ENCODE data around the gene SRBD1. TPM values are rescaled to one million over a fixed set of nuclear protein-coding genes. Genes with fewer than 3 reads are reported as not detected.

SRBD1 gene
- total RNA-seq, 1 experiment from 2014 or later: 14.1 TPM

GRCh38 chr2:45554742-45555140 is 56.3 kb downstream of the SRBD1 start:
- DNase-seq (ENCODE audit: extremely low read depth, low read depth): no peak

GRCh38 chr2:45554073-45554741 is 56.9 kb downstream of the SRBD1 start:
- DNase-seq (ENCODE audit: extremely low read depth, low read depth): no peak

GRCh38 chr2:45551862-45552261 is 59.2 kb downstream of the SRBD1 start:
- DNase-seq (ENCODE audit: extremely low read depth, low read depth): no peak

GRCh38 chr2:45545943-45546342 is 65.1 kb downstream of the SRBD1 start:
- DNase-seq (ENCODE audit: extremely low read depth, low read depth): no peak

GRCh38 chr2:45543257-45543656 is 67.8 kb downstream of the SRBD1 start:
- no peak for DNase-seq (ENCODE audit: extremely low read depth, low read depth)

- no peak for DNase-seq (ENCODE audit: extremely low read depth, low read depth)
These were observed 69.1 kb downstream of the SRBD1 start for GRCh38 chr2:45542013-45542412.

GRCh38 chr2:45541450-45541849 is 69.6 kb downstream of the SRBD1 start:
- no peak for DNase-seq (ENCODE audit: extremely low read depth, low read depth)

GRCh38 chr2:45540942-45541341 is 70.1 kb downstream of the SRBD1 start:
- no peak for DNase-seq (ENCODE audit: extremely low read depth, low read depth)

GRCh38 chr2:45533771-45534170 is 77.3 kb downstream of the SRBD1 start:
- DNase-seq (ENCODE audit: extremely low read depth, low read depth): no peak

GRCh38 chr2:45532181-45532580 is 78.9 kb downstream of the SRBD1 start:
- DNase-seq (ENCODE audit: extremely low read depth, low read depth): no peak

GRCh38 chr2:45524016-45524415 is 87.1 kb downstream of the SRBD1 start:
- DNase-seq (ENCODE audit: extremely low read depth, low read depth): no peak

GRCh38 chr2:45518546-45518945 is 92.5 kb downstream of the SRBD1 start:
- DNase-seq (ENCODE audit: extremely low read depth, low read depth): no peak

GRCh38 chr2:45510701-45511420 is 100.2 kb downstream of the SRBD1 start:
- DNase-seq (ENCODE audit: extremely low read depth, low read depth): no peak

- no peak for DNase-seq (ENCODE audit: extremely low read depth, low read depth)
These were observed 104.3 kb downstream of the SRBD1 start for GRCh38 chr2:45506756-45507155.

GRCh38 chr2:45505138-45505537 is 105.9 kb downstream of the SRBD1 start:
- DNase-seq (ENCODE audit: extremely low read depth, low read depth): no peak

GRCh38 chr2:45498661-45499550 is 112.2 kb downstream of the SRBD1 start:
- DNase-seq (ENCODE audit: extremely low read depth, low read depth): no peak

- DNase-seq (ENCODE audit: extremely low read depth, low read depth): no peak
These were observed 113.7 kb downstream of the SRBD1 start for GRCh38 chr2:45497355-45497754.

GRCh38 chr2:45496869-45497268 is 114.2 kb downstream of the SRBD1 start:
- DNase-seq (ENCODE audit: extremely low read depth, low read depth): no peak

- DNase-seq (ENCODE audit: extremely low read depth, low read depth): no peak
These were observed 116.1 kb downstream of the SRBD1 start for GRCh38 chr2:45494978-45495293.

- DNase-seq (ENCODE audit: extremely low read depth, low read depth): peak; percentile 52
These were observed 116.6 kb downstream of the SRBD1 start for GRCh38 chr2:45494275-45494977.

- no peak for DNase-seq (ENCODE audit: extremely low read depth, low read depth)
These were observed 126.1 kb downstream of the SRBD1 start for GRCh38 chr2:45484965-45485364.
